Endodermal cell (in vitro differentiated cells): Measurements from ENCODE around the gene AQP12B. TPM values are rescaled to one million over a fixed set of nuclear protein-coding genes. Genes with fewer than 3 reads are reported as not detected.
A peak's percentile ranks its signal among the peaks of the same experiment; 100 is the strongest.

ENCODE experiments used
- DNase-seq: peaks from one replicate; pipeline ENCODE4 v3.0.0-alpha.2; 2017
- H3K27ac ChIP-seq: 2 replicates; pipeline ENCODE4 v1.5.1; 2013; ENCODE audit warnings: mild to moderate bottlenecking, low read depth, low read length, moderate library complexity
- H3K27me3 ChIP-seq: 2 replicates; pipeline ENCODE4 v1.6.1; 2013; ENCODE audit warnings: mild to moderate bottlenecking, low read length, moderate library complexity; ENCODE audit not compliant: insufficient read depth, control insufficient read depth, poor library complexity, severe bottlenecking
- H3K36me3 ChIP-seq: 2 replicates; pipeline ENCODE4 v1.7.0; 2013; ENCODE audit warnings: mild to moderate bottlenecking, low read length, moderate library complexity; ENCODE audit not compliant: control insufficient read depth, insufficient read depth
- H3K4me1 ChIP-seq: one replicate; pipeline ENCODE4 v1.7.0; 2013; ENCODE audit warnings: low read length; ENCODE audit not compliant: control insufficient read depth, insufficient read depth
- H3K4me3 ChIP-seq: 2 replicates; pipeline ENCODE4 v1.5.1; 2013; ENCODE audit warnings: mild to moderate bottlenecking, low read length, moderate library complexity
- H3K9ac ChIP-seq: 2 replicates; pipeline ENCODE4 v1.6.1; 2013; ENCODE audit warnings: mild to moderate bottlenecking, low read length, moderate library complexity; ENCODE audit not compliant: poor library complexity, severe bottlenecking; ENCODE audit errors: extremely low read depth
- H3K9me3 ChIP-seq: 2 replicates; pipeline ENCODE4 v1.6.1; 2013; ENCODE audit warnings: mild to moderate bottlenecking, low read length, moderate library complexity; ENCODE audit not compliant: control insufficient read depth
- H3K27ac Mint-ChIP-seq: 2 replicates; pipeline ENCODE4 v1.8.0; 2020; ENCODE audit warnings: mixed read lengths
- H3K27me3 Mint-ChIP-seq: 2 replicates; pipeline ENCODE4 v1.8.0; 2021; ENCODE audit warnings: mild to moderate bottlenecking, mixed read lengths; ENCODE audit not compliant: insufficient read depth
- H3K36me3 Mint-ChIP-seq: 2 replicates; pipeline ENCODE4 v1.8.0; 2020; ENCODE audit warnings: low read depth, mixed read lengths
- H3K4me1 Mint-ChIP-seq: 2 replicates; pipeline ENCODE4 v1.8.0; 2020; ENCODE audit warnings: mixed read lengths
- H3K4me3 Mint-ChIP-seq: 2 replicates; pipeline ENCODE4 v1.8.0; 2020; ENCODE audit warnings: mild to moderate bottlenecking, moderate library complexity, mixed read lengths
- H3K9me3 Mint-ChIP-seq: 2 replicates; pipeline ENCODE4 v1.8.0; 2020; ENCODE audit warnings: mild to moderate bottlenecking, mixed read lengths
- CTCF ChIP-seq: fragments of 200-600 bp; sonication (generic); conservative IDR thresholded peaks from 2 replicates; pipeline ENCODE4 v1.5.0; 2021; ENCODE audit warnings: antibody characterized with exemption, mild to moderate bottlenecking
- WGBS, 2 experiments: methylation state at CpG; one replicate each; pipeline versions ENCODE4 v1.1.5 to v1.1.7; 2013; ENCODE audit warnings: missing lambda C conversion rate in 2 of 2, mixed read lengths in 1 of 2; ENCODE audit not compliant: insufficient coverage in 1 of 2, insufficient read length in 1 of 2; 5-methylcytosine and 5-hydroxymethylcytosine counted together
- total RNA-seq, 2 donors: library from RNA; stranded (reverse); fragmentation: NEBNext Ultra II Directional in 1 of 2; extraction: Animal tissue kit (Norgen Biotek cat#: 25700) in 1 of 2; gene quantifications; 2 replicates in 1 of 2; 3 replicates in 1 of 2; pipeline ENCODE4 v1.2.1, GENCODE V29; 2021

Gene AQP12B
- total RNA-seq, 2 donors from 2014 or later = not detected

DNA sequence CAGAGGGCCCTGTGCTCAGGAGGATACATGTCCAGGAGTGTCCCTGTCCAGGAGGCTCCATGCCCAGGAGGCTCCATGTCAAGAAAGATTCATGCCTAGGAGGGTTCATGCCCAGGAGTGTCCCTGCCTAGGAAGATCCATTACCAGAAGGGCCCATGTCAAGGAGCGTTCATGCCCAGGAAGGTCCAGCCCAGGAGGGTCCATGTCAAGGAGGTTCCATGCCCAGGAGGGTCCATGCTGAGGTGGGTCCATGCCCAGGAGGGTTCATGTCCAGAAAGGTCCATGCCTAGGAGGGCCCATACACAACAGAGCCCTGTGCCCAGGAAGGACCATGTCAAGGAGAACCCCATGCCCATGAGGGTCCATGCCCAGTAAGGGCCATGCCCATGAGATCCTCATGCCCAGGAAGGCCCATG, 50.4 kb downstream of the AQP12B start:
- peak; percentile 18 for DNase-seq
- Histone ChIP-seq H3K9me3 (peaks cover 23% of the 10 kb centered on the region), H3K9ac (no peak overlapping the region), H3K4me3 (no peak overlapping the region), H3K36me3 (no peaks in the 10 kb centered on the region), H3K27me3 (no peaks in the 10 kb centered on the region), H3K27ac (no peak overlapping the region), H3K4me1 (no peaks in the 10 kb centered on the region)
- peaks cover 3% of the 10 kb centered on the region for H3K4me1 Mint-ChIP-seq
- H3K9me3 Mint-ChIP-seq = peaks cover 40% of the 10 kb centered on the region
- no peak for TF ChIP-seq CTCF
- WGBS, 2 experiments = 92 to 100% methylated on average over 1 of the region's 1 CpG
- H3K27ac Mint-ChIP-seq = no peak overlapping the region
- no peaks in the 10 kb centered on the region for H3K36me3 Mint-ChIP-seq
- no peak overlapping the region for H3K4me3 Mint-ChIP-seq
- peaks cover 3% of the 10 kb centered on the region for H3K27me3 Mint-ChIP-seq

DNA sequence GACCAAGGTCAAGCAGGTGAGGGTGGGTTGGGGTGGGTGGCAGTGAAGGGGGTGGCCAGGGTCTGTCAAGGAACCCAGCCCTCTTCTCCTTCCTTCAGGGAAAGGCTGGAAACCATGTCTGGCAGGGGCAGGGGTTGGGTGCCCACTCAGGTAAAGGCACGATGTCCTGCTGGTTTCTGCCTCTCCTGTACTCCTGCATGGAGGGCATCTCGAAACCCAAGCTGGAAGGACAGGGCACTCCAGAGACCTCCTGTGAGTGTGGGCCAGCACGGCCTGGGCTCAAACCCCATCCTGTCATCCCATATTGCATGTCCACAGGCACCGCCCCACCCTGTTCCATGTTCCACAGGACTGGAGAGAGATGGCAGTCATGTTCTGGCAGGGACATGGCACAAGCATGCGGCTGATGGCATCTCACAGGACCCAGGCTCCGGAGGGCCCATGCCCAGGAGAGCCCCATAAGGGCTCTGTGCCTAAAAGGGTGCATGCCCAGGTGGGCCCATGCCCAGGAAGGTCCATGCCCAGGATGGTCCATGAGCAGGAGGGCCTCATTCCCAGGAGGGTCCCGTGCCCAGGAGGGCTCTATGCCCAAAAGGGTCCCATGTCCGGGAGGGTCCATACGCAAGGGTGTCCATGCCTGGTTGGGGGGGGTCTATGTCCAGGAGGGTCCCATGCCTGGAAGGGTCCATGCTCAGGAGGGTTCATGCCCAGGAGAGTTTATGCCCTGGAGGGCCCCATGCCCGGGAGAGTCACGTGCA, 51.0 kb downstream of the AQP12B start:
- Histone ChIP-seq H3K4me1 (no peaks in the 10 kb centered on the region), H3K9me3 (peaks cover 23% of the 10 kb centered on the region), H3K4me3 (no peak overlapping the region), H3K36me3 (no peaks in the 10 kb centered on the region), H3K27me3 (no peaks in the 10 kb centered on the region), H3K27ac (no peak overlapping the region), H3K9ac (no peak overlapping the region)
- Mint-ChIP-seq H3K27ac (no peak overlapping the region), H3K4me3 (no peak overlapping the region), H3K36me3 (no peaks in the 10 kb centered on the region), H3K27me3 (peaks cover 3% of the 10 kb centered on the region), H3K4me1 (peaks cover 3% of the 10 kb centered on the region), H3K9me3 (peaks cover 38% of the 10 kb centered on the region)
- peak; percentile 18 for DNase-seq
- TF ChIP-seq CTCF = no peak
- 84 to 86% methylated on average over 6 to 11 of the region's 11 CpGs for WGBS, 2 experiments

DNA sequence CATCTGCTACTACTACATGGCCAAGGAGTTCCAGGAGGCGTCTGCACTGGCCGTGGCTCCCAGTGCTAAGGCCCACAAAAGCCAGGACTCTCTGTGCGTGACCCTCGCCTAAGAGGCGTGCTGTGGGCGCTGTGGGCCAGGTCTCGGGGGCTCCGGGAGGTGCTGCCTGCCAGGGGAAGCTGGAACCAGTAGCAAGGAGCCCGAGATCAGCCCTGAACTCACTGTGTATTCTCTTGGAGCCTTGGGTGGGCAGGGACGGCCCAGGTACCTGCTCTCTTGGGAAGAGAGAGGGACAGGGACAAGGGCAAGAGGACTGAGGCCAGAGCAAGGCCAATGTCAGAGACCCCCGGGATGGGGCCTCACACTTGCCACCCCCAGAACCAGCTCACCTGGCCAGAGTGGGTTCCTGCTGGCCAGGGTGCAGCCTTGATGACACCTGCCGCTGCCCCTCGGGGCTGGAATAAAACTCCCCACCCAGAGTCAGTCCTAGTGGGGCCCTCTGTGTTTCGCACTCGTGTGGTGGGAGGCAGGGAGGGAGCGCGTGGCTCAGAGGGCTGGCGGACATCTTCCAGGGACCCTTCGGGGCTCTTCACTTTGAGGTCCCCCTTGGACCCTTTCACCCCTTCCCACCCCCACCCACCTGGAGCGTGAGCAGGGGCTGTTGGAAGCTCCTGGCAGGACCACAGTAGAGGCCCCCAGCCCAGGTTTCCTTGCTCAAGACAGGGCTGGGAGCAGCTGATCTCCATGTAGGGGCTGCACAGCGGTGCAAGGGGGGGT, 51.7 kb downstream of the AQP12B start:
- Mint-ChIP-seq H3K9me3 (peaks cover 38% of the 10 kb centered on the region), H3K27me3 (peaks cover 3% of the 10 kb centered on the region), H3K36me3 (no peaks in the 10 kb centered on the region), H3K27ac (no peak overlapping the region), H3K4me1 (peaks cover 3% of the 10 kb centered on the region), H3K4me3 (no peak overlapping the region)
- Histone ChIP-seq H3K9ac (no peak overlapping the region), H3K9me3 (peaks cover 23% of the 10 kb centered on the region), H3K27me3 (no peaks in the 10 kb centered on the region), H3K36me3 (no peaks in the 10 kb centered on the region), H3K4me1 (no peaks in the 10 kb centered on the region), H3K4me3 (no peak overlapping the region), H3K27ac (no peak overlapping the region)
- 94 to 96% methylated on average over 7 to 21 of the region's 21 CpGs for WGBS, 2 experiments
- no peak for TF ChIP-seq CTCF
- DNase-seq = peak; percentile 26
